ENCODE measurements around the gene IL1R2. TPM values are rescaled to one million over a fixed set of nuclear protein-coding genes. Genes with fewer than 3 reads are reported as not detected.

Gene IL1R2
- total and polyA plus RNA-seq, 2 of the 8 experiments (the other 6 are each of a cell fraction or from before 2014, with no cell fraction given), result 0.06 TPM; not detected in 1

- H3K23ac ChIP-seq (ENCODE audit: insufficient read length), result no peak overlapping the region
- H4K8ac ChIP-seq (ENCODE audit: extremely low read depth, insufficient read depth, low read length), result no peak overlapping the region
- H3K9me3 ChIP-seq (ENCODE audit: insufficient read depth in 2 of 2, low read depth in 1 of 2, low read length in 1 of 2), result peaks cover 4% of the 10 kb centered on the region in 2 experiments; a peak in 2 of 4 replicates
- WGBS, 2 experiments (ENCODE audit: extremely low coverage in 1 of 2, insufficient coverage in 1 of 2, insufficient read length in 1 of 2, insufficient replicate concordance in 2 of 2, low coverage in 1 of 2, low lambda C conversion rate in 2 of 2, missing lambda C conversion rate in 1 of 2), result 3% methylated on average over 2 of the region's 2 CpGs; no CpG with 5 or more reads in 1 of the 2 experiments
- no peaks in the 10 kb centered on the region for H3K36me3 ChIP-seq (ENCODE audit: control insufficient read depth in 2 of 4, insufficient read depth in 4 of 4, low read length in 3 of 4)
- H3K23me2 ChIP-seq (ENCODE audit: low read depth, low read length), result no peaks in the 10 kb centered on the region
- no peak overlapping the region for H3K4me3 ChIP-seq (ENCODE audit: extremely low read depth in 1 of 4, insufficient read depth in 2 of 4, low read depth in 3 of 4, low read length in 4 of 4)
- H3K18ac ChIP-seq (ENCODE audit: extremely low read depth, low read length), result no peak overlapping the region
- no peak overlapping the region for H3K4me2 ChIP-seq (ENCODE audit: insufficient read depth in 1 of 2, low read depth in 2 of 2, low read length in 2 of 2)
- H2BK12ac ChIP-seq (ENCODE audit: low read depth, low read length), result no peak overlapping the region
- no peaks in the 10 kb centered on the region for H3K27me3 ChIP-seq (replicated peaks in 1 of 4; ENCODE audit: control insufficient read depth in 3 of 4, extremely low read depth in 1 of 4, insufficient read depth in 3 of 4, low read length in 3 of 4)
- ChIA-PET CTCF (ENCODE audit: partially characterized antibody) (no interaction called here), POLR2A (ENCODE audit: partially characterized antibody) (interaction anchor here (1.4 kb wide), 1 partner anchor 13 kb away, joined by 3 read pairs; no protein-coding TSS in a partner anchor)
- no peak overlapping the region for H2AK5ac ChIP-seq (ENCODE audit: low read depth, low read length)
- no peak overlapping the region for H3K56ac ChIP-seq (replicated peaks; ENCODE audit: insufficient read length, low read depth, low read length)
- no peaks in the 10 kb centered on the region for H4K20me1 ChIP-seq (replicated peaks in 1 of 2; ENCODE audit: control insufficient read depth in 1 of 2, insufficient read depth in 2 of 2, low read length in 2 of 2)
- no peak overlapping the region for H3K4ac ChIP-seq (replicated peaks; ENCODE audit: insufficient read length, low read depth, low read length)
- H3K79me2 ChIP-seq (ENCODE audit: control insufficient read depth in 1 of 2, insufficient read depth in 2 of 2, low read length in 2 of 2), result no peaks in the 10 kb centered on the region
- peaks cover 0 to 5% (median 0%) of the 10 kb centered on the region in 4 experiments; a peak in 2 of 7 replicates for H3K4me1 ChIP-seq (replicated peaks in 1 of 4; ENCODE audit: control insufficient read depth in 3 of 4, insufficient read depth in 4 of 4, low read length in 3 of 4)
- H3K9ac ChIP-seq (replicated peaks in 1 of 4; ENCODE audit: extremely low read depth in 1 of 4, low read depth in 3 of 4, low read length in 3 of 4), result no peak overlapping the region
- H2BK5ac ChIP-seq (ENCODE audit: low read depth, low read length), result no peak overlapping the region
- no peak overlapping the region for H4K5ac ChIP-seq (ENCODE audit: insufficient read length, low read depth, low read length)
- H3K27ac ChIP-seq (ENCODE audit: low read depth, low read length), result no peak overlapping the region
- DNase-seq (ENCODE audit: low read depth in 1 of 2, low spot score in 2 of 2) (no peak), FAIRE-seq (no peak)
- H3K14ac ChIP-seq (ENCODE audit: insufficient read length), result no peak overlapping the region
- H4K91ac ChIP-seq (replicated peaks; ENCODE audit: insufficient read length, low read length), result no peak overlapping the region
- H3K79me1 ChIP-seq (ENCODE audit: low read depth, low read length), result no peaks in the 10 kb centered on the region
- H2BK120ac ChIP-seq (replicated peaks; ENCODE audit: low read depth, low read length), result no peak overlapping the region
- H2BK15ac ChIP-seq (ENCODE audit: low read length), result no peak overlapping the region
- H2BK20ac ChIP-seq (ENCODE audit: low read length), result no peak overlapping the region
- no peak overlapping the region for H2AFZ ChIP-seq (ENCODE audit: low read length)
- TF ChIP-seq CHD1 (IDR thresholded peaks at IDR 0.05; ENCODE audit: low read depth, low read length) (no peak), JUN (IDR thresholded peaks at IDR 0.05; ENCODE audit: low read depth, low read length) (no peak), CBX8 (IDR thresholded peaks at IDR 0.05; ENCODE audit: borderline replicate concordance, low read depth, low read length) (no peak), CREB1 (IDR thresholded peaks at IDR 0.05) (no peak), JUND (IDR thresholded peaks at IDR 0.05; ENCODE audit: low read length) (no peak), TCF12 (IDR thresholded peaks at IDR 0.05; ENCODE audit: low read depth, low read length) (no peak), CBX5 (IDR thresholded peaks at IDR 0.05; ENCODE audit: low read depth, low read length) (no peak), NRF1 (IDR thresholded peaks at IDR 0.05; ENCODE audit: low read depth, low read length) (no peak), SP4 (IDR thresholded peaks at IDR 0.05; ENCODE audit: low read length) (no peak)
These were observed 33.7 kb upstream of the IL1R2 start for GRCh38 chr2:101958061-101958460.
